HCT116 (cell line): ENCODE measurements around the gene FAN1. TPM values are rescaled to one million over a fixed set of nuclear protein-coding genes. Genes with fewer than 3 reads are reported as not detected.

Experiments used
- ATAC-seq: fragments of 200-7000 bp; cut with Tn5 transposase; 2 replicates; pipeline ENCODE4 v1.9.1; 2020; ENCODE audit warnings: mild to moderate bottlenecking, moderate library complexity
- BruUV-seq: library from RNA; stranded (reverse); fragments of 400-500 nt; replicated peaks from 2 replicates; lab custom pipeline; 2021; lab: Mats Ljungman, UMichigan
- CTCF ChIA-PET: fragments of 300-600 bp; sonication (Branson Sonifier 250); formaldehyde crosslinking; loops from one replicate; lab custom pipeline; 2021; ENCODE audit warnings: antibody characterized with exemption; lab: Charles Lee
- POLR2A ChIA-PET: fragments of 300-600, 350-600 bp; sonication (Branson Sonifier 250); formaldehyde crosslinking; loops from one replicate; lab custom pipeline; 2021; ENCODE audit warnings: antibody characterized with exemption; lab: Charles Lee
- RAD21 ChIA-PET, 2 experiments: fragments of 300-600 bp; sonication (Branson Sonifier 250); formaldehyde crosslinking; loops; one replicate each; lab custom pipeline; 2023; ENCODE audit warnings: low total read pairs in 2 of 2; ENCODE audit not compliant: uncharacterized antibody in 2 of 2, unreplicated experiment in 2 of 2, low non-redundant PET in 1 of 2; lab: Charles Lee
- DNase-seq: peaks from one replicate; pipeline ENCODE4 v3.0.0-alpha.2; 2010; ENCODE audit warnings: low read depth, low spot score
- H2AFZ ChIP-seq: fragments of 200-600 bp; shearing (Covaris generic), sonication (generic); 2 replicates; pipeline ENCODE4 v1.6.1; 2017; ENCODE audit warnings: low read depth, mixed run types, mixed read lengths, antibody characterized with exemption, low read length; ENCODE audit not compliant: poor library complexity, severe bottlenecking
- H3K27ac ChIP-seq: 2 replicates; pipeline ENCODE4 v1.5.1; 2012; ENCODE audit warnings: low read depth, low read length
- H3K27me3 ChIP-seq: fragments of 200-600 bp; sonication (generic); 2 replicates; pipeline ENCODE4 v1.6.1; 2016; ENCODE audit warnings: mixed run types, low read length, mixed read lengths; ENCODE audit not compliant: insufficient read depth
- H3K36me3 ChIP-seq, 2 experiments: fragments of 200-500 bp in 1 of 2; fragments of 200-600 bp in 1 of 2; sonication (Bioruptor generic) in 1 of 2; sonication (generic) in 1 of 2; 2 replicates each; pipeline versions ENCODE4 v1.5.1 to v1.6.1; 2014 to 2016; ENCODE audit warnings: low read length in 2 of 2, inconsistent platforms in 1 of 2, mixed read lengths in 1 of 2, mixed run types in 1 of 2; ENCODE audit not compliant: insufficient read depth in 2 of 2, control insufficient read depth in 1 of 2
- H3K4me1 ChIP-seq, 2 experiments: fragments of 200-600 bp in 1 of 2; sonication (generic) in 1 of 2; 2 replicates each; pipeline versions ENCODE4 v1.5.1 to v1.6.1; 2012 to 2017; ENCODE audit warnings: low read length in 2 of 2, inconsistent platforms in 1 of 2, mild to moderate bottlenecking in 1 of 2, mixed read lengths in 1 of 2, mixed run types in 1 of 2, moderate library complexity in 1 of 2; ENCODE audit not compliant: insufficient read depth in 2 of 2, control insufficient read depth in 1 of 2
- H3K4me2 ChIP-seq: fragments of 200-600 bp; sonication (generic); 2 replicates; pipeline ENCODE4 v1.6.1; 2017; ENCODE audit warnings: mixed run types, low read length, mixed read lengths
- H3K4me3 ChIP-seq, 2 experiments: fragments of 200-600 bp in 1 of 2; sonication (generic) in 1 of 2; replicated peaks in 1 of 2; 2 replicates each; pipeline ENCODE4 v1.5.1; 2011 to 2016; ENCODE audit warnings: low read length in 2 of 2, control low read depth in 1 of 2, low read depth in 1 of 2, mild to moderate bottlenecking in 1 of 2, mixed read lengths in 1 of 2, mixed run types in 1 of 2
- H3K79me2 ChIP-seq: fragments of 200-600 bp; sonication (generic); 2 replicates; pipeline ENCODE4 v1.6.1; 2017; ENCODE audit warnings: mild to moderate bottlenecking, mixed run types, low read length, moderate library complexity, mixed read lengths; ENCODE audit not compliant: insufficient read depth
- H3K9ac ChIP-seq: fragments of 200-600 bp; sonication (generic); 2 replicates; pipeline ENCODE4 v1.6.1; 2016; ENCODE audit warnings: low read length, mixed read lengths
- H3K9me2 ChIP-seq: fragments of 200-600 bp; sonication (generic), shearing (Covaris generic); 2 replicates; pipeline ENCODE4 v1.6.1; 2017; ENCODE audit warnings: mixed run types, mild to moderate bottlenecking, moderate library complexity; ENCODE audit not compliant: insufficient read depth
- H3K9me3 ChIP-seq, 2 experiments: fragments of 200-500 bp in 1 of 2; fragments of 200-600 bp in 1 of 2; sonication (Bioruptor generic) in 1 of 2; sonication (generic) in 1 of 2; 2 replicates each; pipeline ENCODE4 v1.6.1; 2014 to 2017; ENCODE audit warnings: low read length in 2 of 2, mixed read lengths in 2 of 2, inconsistent platforms in 1 of 2, low read depth in 1 of 2, mild to moderate bottlenecking in 1 of 2, mixed run types in 1 of 2, moderate library complexity in 1 of 2; ENCODE audit not compliant: control insufficient read depth in 1 of 2, insufficient read depth in 1 of 2
- H4K20me1 ChIP-seq: fragments of 200-600 bp; sonication (generic), shearing (Covaris generic); 2 replicates; pipeline ENCODE4 v1.6.1; 2017; ENCODE audit warnings: mixed run types, mild to moderate bottlenecking, moderate library complexity; ENCODE audit not compliant: insufficient read depth
- CBX3 ChIP-seq: IDR thresholded peaks from 2 replicates; pipeline ENCODE4 v1.6.1; 2012; ENCODE audit warnings: low read depth
- ELF1 ChIP-seq: IDR thresholded peaks from 2 replicates; pipeline ENCODE4 v1.6.1; 2012; ENCODE audit warnings: low read depth, borderline replicate concordance
- EZH2phosphoT487 ChIP-seq: fragments of 200-600 bp; IDR thresholded peaks from 2 replicates; pipeline ENCODE4 v1.6.1; 2018; ENCODE audit warnings: antibody characterized with exemption, borderline replicate concordance
- JUND ChIP-seq: IDR thresholded peaks from 2 replicates; pipeline ENCODE4 v1.6.1; 2012
- POLR2A ChIP-seq: IDR thresholded peaks from 2 replicates; pipeline ENCODE4 v1.7.0; 2011; ENCODE audit warnings: borderline replicate concordance; ENCODE audit not compliant: insufficient read depth, insufficient read length; ENCODE audit errors: extremely low read depth
- SIN3A ChIP-seq: IDR thresholded peaks from 2 replicates; pipeline ENCODE4 v1.6.1; 2012; ENCODE audit warnings: low read depth
- TCF7L2 ChIP-seq: IDR thresholded peaks from 2 replicates; pipeline ENCODE4 v1.7.0; 2011; ENCODE audit warnings: borderline replicate concordance, inconsistent platforms; ENCODE audit not compliant: insufficient read depth, insufficient read length; ENCODE audit errors: extremely low read depth
- intact Hi-C: fragments of 100-400 bp; cut with micrococcal nuclease; formaldehyde crosslinking; loops from 2 replicates; pipeline ENCODE4 v1.10.0; 2022
- total RNA-seq: library from RNA; stranded (reverse); gene quantifications from one replicate; pipeline ENCODE4 v1.2.1, GENCODE V29; 2021; ENCODE audit not compliant: unreplicated experiment
- TF ChIP-seq, protein P1 (sequence below): IDR thresholded peaks from 2 replicates; pipeline ENCODE4 v1.6.1; 2011; ENCODE audit warnings: mild to moderate bottlenecking, low read length, moderate library complexity; ENCODE audit not compliant: insufficient replicate concordance; ENCODE audit errors: extremely low read depth
- TF ChIP-seq, protein P2 (sequence below): IDR thresholded peaks from 2 replicates; pipeline ENCODE4 v1.6.1; 2012

FAN1 gene
- total RNA-seq, 1 experiment from 2014 or later, result 17.4 TPM

DNA sequence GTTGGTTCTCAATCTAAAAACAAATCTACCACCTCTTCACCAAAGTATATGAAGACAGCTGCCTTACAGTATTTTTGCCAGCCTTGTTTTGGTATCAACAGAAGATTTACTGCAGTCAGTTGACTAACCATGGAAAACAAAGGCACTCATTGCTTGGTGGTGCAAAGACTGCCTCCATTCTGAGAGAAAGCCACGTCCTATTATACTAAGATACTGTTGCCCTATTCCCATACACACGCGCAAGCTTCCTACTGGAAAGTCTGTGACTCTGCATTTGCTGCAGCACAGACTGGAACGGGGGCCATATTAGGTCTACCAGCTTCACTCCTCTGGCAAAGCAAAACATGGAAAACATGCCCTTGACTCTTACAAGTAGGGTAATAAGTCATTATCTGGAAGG, 69.7 kb downstream of the FAN1 start:
- H3K4me3 ChIP-seq, result no peak overlapping the region
- peaks cover 0 to 2% of the 10 kb centered on the region in 2 experiments; a peak in 1 of 4 replicates for H3K36me3 ChIP-seq
- H3K27ac ChIP-seq, result no peak overlapping the region
- no peaks in the 10 kb centered on the region for H4K20me1 ChIP-seq
- H3K9me3 ChIP-seq, result no peaks in the 10 kb centered on the region
- BruUV-seq, result no TSS peak
- ATAC-seq (no peak), DNase-seq (no peak)
- H3K4me1 ChIP-seq, result no peaks in the 10 kb centered on the region
- intact Hi-C loops, result no loop called here
- H2AFZ ChIP-seq, result no peak overlapping the region
- H3K27me3 ChIP-seq, result no peaks in the 10 kb centered on the region
- no peaks in the 10 kb centered on the region for H3K9me2 ChIP-seq
- POLR2A ChIA-PET, result interaction anchor here (0.5 kb wide), 1 partner anchor 8 kb away, joined by 3 read pairs; no protein-coding TSS in a partner anchor
- H3K4me2 ChIP-seq, result no peak overlapping the region
- RAD21 ChIA-PET, result no interaction called here
- no peaks in the 10 kb centered on the region; the same call in 1 of the 2 replicates for H3K79me2 ChIP-seq
- CTCF ChIA-PET, result no interaction called here
- no peak for TF ChIP-seq SIN3A
- H3K9ac ChIP-seq, result no peak overlapping the region

DNA sequence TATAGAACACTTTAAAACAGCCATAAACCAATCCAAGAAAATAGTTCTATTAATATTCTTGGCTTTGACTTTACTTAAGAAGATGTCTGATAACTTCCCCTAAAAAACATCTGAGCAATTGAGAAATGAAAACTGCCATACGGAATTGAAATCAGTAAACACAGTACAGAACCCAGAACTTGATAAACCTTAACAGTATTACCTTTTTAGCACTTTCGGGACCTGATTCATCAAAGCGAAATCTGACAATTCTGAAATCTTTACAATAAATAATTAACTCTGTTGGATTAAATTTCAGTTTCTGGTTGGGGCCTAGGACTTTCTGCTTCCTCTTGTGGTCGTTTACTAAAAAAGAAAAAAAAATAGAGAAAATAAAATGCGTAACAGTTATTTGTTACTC, 70.4 kb downstream of the FAN1 start:
- no peak for ATAC-seq
- no peaks in the 10 kb centered on the region for H4K20me1 ChIP-seq
- RAD21 ChIA-PET, result no interaction called here
- POLR2A ChIA-PET, result no interaction called here
- no peaks in the 10 kb centered on the region for H3K27me3 ChIP-seq
- no peak overlapping the region for H3K4me2 ChIP-seq
- H3K9me2 ChIP-seq, result no peaks in the 10 kb centered on the region
- no peak for DNase-seq
- no peak for TF ChIP-seq SIN3A
- TF ChIP-seq POLR2A, result no peak
- no peak for TF ChIP-seq CBX3
- TF ChIP-seq, protein P1, sequence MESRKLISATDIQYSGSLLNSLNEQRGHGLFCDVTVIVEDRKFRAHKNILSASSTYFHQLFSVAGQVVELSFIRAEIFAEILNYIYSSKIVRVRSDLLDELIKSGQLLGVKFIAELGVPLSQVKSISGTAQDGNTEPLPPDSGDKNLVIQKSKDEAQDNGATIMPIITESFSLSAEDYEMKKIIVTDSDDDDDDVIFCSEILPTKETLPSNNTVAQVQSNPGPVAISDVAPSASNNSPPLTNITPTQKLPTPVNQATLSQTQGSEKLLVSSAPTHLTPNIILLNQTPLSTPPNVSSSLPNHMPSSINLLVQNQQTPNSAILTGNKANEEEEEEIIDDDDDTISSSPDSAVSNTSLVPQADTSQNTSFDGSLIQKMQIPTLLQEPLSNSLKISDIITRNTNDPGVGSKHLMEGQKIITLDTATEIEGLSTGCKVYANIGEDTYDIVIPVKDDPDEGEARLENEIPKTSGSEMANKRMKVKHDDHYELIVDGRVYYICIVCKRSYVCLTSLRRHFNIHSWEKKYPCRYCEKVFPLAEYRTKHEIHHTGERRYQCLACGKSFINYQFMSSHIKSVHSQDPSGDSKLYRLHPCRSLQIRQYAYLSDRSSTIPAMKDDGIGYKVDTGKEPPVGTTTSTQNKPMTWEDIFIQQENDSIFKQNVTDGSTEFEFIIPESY, result no peak
- TF ChIP-seq, protein P2, sequence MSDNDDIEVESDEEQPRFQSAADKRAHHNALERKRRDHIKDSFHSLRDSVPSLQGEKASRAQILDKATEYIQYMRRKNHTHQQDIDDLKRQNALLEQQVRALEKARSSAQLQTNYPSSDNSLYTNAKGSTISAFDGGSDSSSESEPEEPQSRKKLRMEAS, result no peak
- no peak for TF ChIP-seq EZH2phosphoT487
- TF ChIP-seq TCF7L2, result no peak
- no peak for TF ChIP-seq ELF1
- TF ChIP-seq JUND, result no peak
- no peaks in the 10 kb centered on the region; the same call in 1 of the 2 replicates for H3K79me2 ChIP-seq
- H3K27ac ChIP-seq, result no peak overlapping the region
- no peak overlapping the region for H3K9ac ChIP-seq
- CTCF ChIA-PET, result no interaction called here
- BruUV-seq, result no TSS peak
- H2AFZ ChIP-seq, result no peak overlapping the region
- H3K4me1 ChIP-seq, result no peaks in the 10 kb centered on the region
- H3K36me3 ChIP-seq, result peaks cover 0 to 2% of the 10 kb centered on the region in 2 experiments; a peak in 1 of 4 replicates
- intact Hi-C loops, result no loop called here
- H3K9me3 ChIP-seq, result no peaks in the 10 kb centered on the region
- no peak overlapping the region for H3K4me3 ChIP-seq
